OCI-LY3 (cell line): ENCODE data around the gene NFIA.

Experiments used
- CTCF ChIP-seq: fragments of 200-600, 300-600 bp; sonication (generic); IDR thresholded peaks from 2 replicates; pipeline ENCODE4 v1.5.1; 2014; ENCODE audit warnings: antibody characterized with exemption, low read length, low read depth
- EZH2phosphoT487 ChIP-seq: fragments of 200-600 bp; shearing (Covaris generic); IDR thresholded peaks from 2 replicates; pipeline ENCODE4 v1.6.1; 2018; ENCODE audit warnings: antibody characterized with exemption, mixed run types, low read depth

- no peak for TF ChIP-seq CTCF
- no peak for TF ChIP-seq EZH2phosphoT487
Observed at GRCh38 chr1:61348025-61348665, 265.8 kb downstream of the NFIA start.
